Measurements from ENCODE around the gene DRG1. TPM values are rescaled to one million over a fixed set of nuclear protein-coding genes. Genes with fewer than 3 reads are reported as not detected.

DRG1 gene
- polyA plus RNA-seq, 3 donors, result 24.7 to 81.3 (median 68.2) TPM

- Histone ChIP-seq H3K27ac (ENCODE audit: low read depth in 1 of 2, low read length in 2 of 2) (no peak overlapping the region), H2AFZ (ENCODE audit: insufficient read depth, low read depth, low read length, poor library complexity, severe bottlenecking) (no peak overlapping the region), H3K27me3 (ENCODE audit: control insufficient read depth in 2 of 2, insufficient read depth in 2 of 2, low read length in 2 of 2) (no peaks in the 10 kb centered on the region), H3K9ac (ENCODE audit: insufficient read depth, low read length, poor library complexity, severe bottlenecking) (no peak overlapping the region), H3K4me3 (replicated peaks in 1 of 3; ENCODE audit: low read depth in 2 of 3, low read length in 3 of 3) (no peak overlapping the region), H3K36me3 (replicated peaks in 1 of 2; ENCODE audit: control insufficient read depth in 1 of 2, insufficient read depth in 2 of 2, low read length in 2 of 2) (peaks cover 54 to 93% of the 10 kb centered on the region in 2 donors), H4K20me1 (ENCODE audit: insufficient read depth, low read length) (no peaks in the 10 kb centered on the region), H3K9me3 (replicated peaks in 1 of 2; ENCODE audit: control insufficient read depth in 1 of 2, insufficient read depth in 1 of 2, low read length in 2 of 2) (no peaks in the 10 kb centered on the region), H3K79me2 (ENCODE audit: insufficient read depth, low read length) (no peaks in the 10 kb centered on the region), H3K4me1 (ENCODE audit: control insufficient read depth in 1 of 2, insufficient read depth in 2 of 2, low read length in 2 of 2) (no peaks in the 10 kb centered on the region), H3K4me2 (replicated peaks; ENCODE audit: extremely low read depth, low read length, poor library complexity, severe bottlenecking) (no peak overlapping the region)
- Mint-ChIP-seq H3K27me3 (ENCODE audit: low read depth in 3 of 3) (peaks cover 0 to 1% (median 0%) of the 10 kb centered on the region in 3 donors), H3K36me3 (peaks cover 66 to 93% of the 10 kb centered on the region in 2 donors), H3K27ac (no peak overlapping the region), H3K4me3 (no peak overlapping the region), H3K4me1 (peaks cover 4% of the 10 kb centered on the region), H3K9me3 (no peaks in the 10 kb centered on the region)
- no CpG with 5 or more reads among the region's 2 CpGs for WGBS (ENCODE audit: insufficient coverage)
- TF ChIP-seq CTCF (IDR thresholded peaks at IDR 0.05), result no peak
- no peak for DNase-seq
- intact Hi-C loops (cut with micrococcal nuclease), result no loop called here
These were observed 47.4 kb downstream of the DRG1 start for GRCh38 chr22:31446767-31447166.

GRCh38 chr22:31447337-31447736 lies 47.9 kb downstream of the DRG1 start:
- H3K9ac ChIP-seq (ENCODE audit: insufficient read depth, low read length, poor library complexity, severe bottlenecking), result no peak overlapping the region
- no peak overlapping the region for H2AFZ ChIP-seq (ENCODE audit: insufficient read depth, low read depth, low read length, poor library complexity, severe bottlenecking)
- no peaks in the 10 kb centered on the region for H3K27me3 ChIP-seq (ENCODE audit: control insufficient read depth in 2 of 2, insufficient read depth in 2 of 2, low read length in 2 of 2)
- peaks cover 4% of the 10 kb centered on the region for H3K4me1 Mint-ChIP-seq
- no peak for TF ChIP-seq CTCF (IDR thresholded peaks at IDR 0.05)
- peaks cover 63 to 91% of the 10 kb centered on the region in 2 donors for H3K36me3 Mint-ChIP-seq
- H3K4me1 ChIP-seq (ENCODE audit: control insufficient read depth in 1 of 2, insufficient read depth in 2 of 2, low read length in 2 of 2), result no peaks in the 10 kb centered on the region
- H3K4me2 ChIP-seq (replicated peaks; ENCODE audit: extremely low read depth, low read length, poor library complexity, severe bottlenecking), result no peak overlapping the region
- no peak overlapping the region for H3K27ac ChIP-seq (ENCODE audit: low read depth in 1 of 2, low read length in 2 of 2)
- DNase-seq, result no peak
- H3K36me3 ChIP-seq (replicated peaks in 1 of 2; ENCODE audit: control insufficient read depth in 1 of 2, insufficient read depth in 2 of 2, low read length in 2 of 2), result peaks cover 51 to 93% of the 10 kb centered on the region in 2 donors
- H3K79me2 ChIP-seq (ENCODE audit: insufficient read depth, low read length), result no peaks in the 10 kb centered on the region
- H3K4me3 ChIP-seq (replicated peaks in 1 of 3; ENCODE audit: low read depth in 2 of 3, low read length in 3 of 3), result no peak overlapping the region
- WGBS (ENCODE audit: insufficient coverage), result 100% methylated on average over 1 of the region's 3 CpGs
- no peaks in the 10 kb centered on the region for H3K9me3 Mint-ChIP-seq
- intact Hi-C loops (cut with micrococcal nuclease), result no loop called here
- H4K20me1 ChIP-seq (ENCODE audit: insufficient read depth, low read length), result no peaks in the 10 kb centered on the region
- no peak overlapping the region for H3K4me3 Mint-ChIP-seq
- no peaks in the 10 kb centered on the region for H3K9me3 ChIP-seq (replicated peaks in 1 of 2; ENCODE audit: control insufficient read depth in 1 of 2, insufficient read depth in 1 of 2, low read length in 2 of 2)
- peaks cover 0 to 1% (median 0%) of the 10 kb centered on the region in 3 donors for H3K27me3 Mint-ChIP-seq (ENCODE audit: low read depth in 3 of 3)
- H3K27ac Mint-ChIP-seq, result no peak overlapping the region

Data from CD14-positive monocyte (primary cell).